ENCODE measurements around the gene TRDMT1.

TRDMT1 gene

DNA sequence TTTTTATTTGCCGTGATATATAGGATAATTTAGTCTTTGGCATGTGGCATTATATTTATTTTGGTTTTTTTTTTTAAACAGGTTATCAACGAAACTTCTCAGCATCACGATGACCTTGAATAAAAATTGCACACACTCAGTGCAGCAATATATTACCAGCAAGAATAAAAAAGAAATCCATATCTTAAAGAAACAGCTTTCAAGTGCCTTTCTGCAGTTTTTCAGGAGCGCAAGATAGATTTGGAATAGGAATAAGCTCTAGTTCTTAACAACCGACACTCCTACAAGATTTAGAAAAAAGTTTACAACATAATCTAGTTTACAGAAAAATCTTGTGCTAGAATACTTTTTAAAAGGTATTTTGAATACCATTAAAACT lies 35.7 kb upstream of the TRDMT1 start:
- H3K4me3 ChIP-seq (ENCODE audit: low read depth, low read length): no peak overlapping the region
- TF ChIP-seq, protein P1, sequence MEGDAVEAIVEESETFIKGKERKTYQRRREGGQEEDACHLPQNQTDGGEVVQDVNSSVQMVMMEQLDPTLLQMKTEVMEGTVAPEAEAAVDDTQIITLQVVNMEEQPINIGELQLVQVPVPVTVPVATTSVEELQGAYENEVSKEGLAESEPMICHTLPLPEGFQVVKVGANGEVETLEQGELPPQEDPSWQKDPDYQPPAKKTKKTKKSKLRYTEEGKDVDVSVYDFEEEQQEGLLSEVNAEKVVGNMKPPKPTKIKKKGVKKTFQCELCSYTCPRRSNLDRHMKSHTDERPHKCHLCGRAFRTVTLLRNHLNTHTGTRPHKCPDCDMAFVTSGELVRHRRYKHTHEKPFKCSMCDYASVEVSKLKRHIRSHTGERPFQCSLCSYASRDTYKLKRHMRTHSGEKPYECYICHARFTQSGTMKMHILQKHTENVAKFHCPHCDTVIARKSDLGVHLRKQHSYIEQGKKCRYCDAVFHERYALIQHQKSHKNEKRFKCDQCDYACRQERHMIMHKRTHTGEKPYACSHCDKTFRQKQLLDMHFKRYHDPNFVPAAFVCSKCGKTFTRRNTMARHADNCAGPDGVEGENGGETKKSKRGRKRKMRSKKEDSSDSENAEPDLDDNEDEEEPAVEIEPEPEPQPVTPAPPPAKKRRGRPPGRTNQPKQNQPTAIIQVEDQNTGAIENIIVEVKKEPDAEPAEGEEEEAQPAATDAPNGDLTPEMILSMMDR (IDR thresholded peaks at IDR 0.05; ENCODE audit: borderline replicate concordance, insufficient read depth, low read depth, low read length): no peak

DNA sequence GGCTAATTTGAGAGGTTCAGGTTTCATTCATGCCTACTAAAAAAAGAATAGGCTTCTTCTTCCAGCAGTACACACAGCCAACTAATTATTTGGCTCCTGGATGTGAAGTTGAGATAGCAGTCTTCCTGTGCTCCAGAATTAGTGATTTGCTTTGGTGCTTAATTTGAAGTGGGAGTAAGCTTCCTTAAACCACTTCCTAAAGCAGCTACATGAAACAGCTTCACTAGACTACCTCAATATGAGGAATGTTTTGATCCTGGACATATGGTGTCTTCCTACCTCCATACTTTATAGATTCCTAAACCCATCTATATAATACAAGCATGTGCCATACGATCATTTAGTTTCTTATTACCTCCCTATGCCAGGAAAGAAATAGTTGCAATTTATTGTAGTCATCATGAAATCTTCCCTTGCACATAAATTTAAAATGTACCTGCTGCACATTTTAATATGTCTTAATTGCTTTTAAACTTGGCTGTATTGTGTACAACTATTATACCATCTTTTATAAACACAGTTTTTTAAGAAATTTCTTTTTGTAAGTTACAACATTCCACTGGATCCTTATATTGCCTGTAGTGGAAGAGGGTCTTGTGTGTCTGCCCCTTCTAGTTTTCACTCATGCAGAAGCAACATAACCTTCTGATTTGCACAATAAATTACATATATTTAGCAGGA lies 35.1 kb upstream of the TRDMT1 start:
- H3K4me3 ChIP-seq (ENCODE audit: low read depth, low read length): no peak overlapping the region
- TF ChIP-seq, protein P1 (IDR thresholded peaks at IDR 0.05; ENCODE audit: borderline replicate concordance, insufficient read depth, low read depth, low read length): no peak

DNA sequence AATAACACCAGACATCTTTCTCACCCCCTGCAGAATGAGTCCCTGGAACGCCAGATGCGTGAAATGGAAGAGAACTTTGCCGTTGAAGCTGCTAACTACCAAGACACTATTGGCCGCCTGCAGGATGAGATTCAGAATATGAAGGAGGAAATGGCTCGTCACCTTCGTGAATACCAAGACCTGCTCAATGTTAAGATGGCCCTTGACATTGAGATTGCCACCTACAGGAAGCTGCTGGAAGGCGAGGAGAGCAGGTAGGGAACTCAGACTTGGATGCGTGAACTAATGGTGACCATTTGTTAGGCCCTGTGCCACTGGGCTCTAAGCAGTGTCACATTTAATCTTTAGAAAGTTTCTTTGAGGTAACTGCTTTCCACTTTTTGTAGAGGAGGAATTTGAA lies 33.7 kb upstream of the TRDMT1 start:
- no peak overlapping the region for H3K4me3 ChIP-seq (ENCODE audit: low read depth, low read length)

GRCh38 chr10:17234431-17234945 lies 33.0 kb upstream of the TRDMT1 start:
- no peak overlapping the region for H3K4me3 ChIP-seq (ENCODE audit: low read depth, low read length)
- TF ChIP-seq, protein P1 (IDR thresholded peaks at IDR 0.05; ENCODE audit: borderline replicate concordance, insufficient read depth, low read depth, low read length): no peak

More for the DNA sequence above, 33.7 kb upstream of the TRDMT1 start:
- TF ChIP-seq, protein P1 (IDR thresholded peaks at IDR 0.05; ENCODE audit: borderline replicate concordance, insufficient read depth, low read depth, low read length): no peak

GRCh38 chr10:17233286-17233991 lies 32.0 kb upstream of the TRDMT1 start:
- H3K4me3 ChIP-seq (ENCODE audit: low read depth, low read length): no peak overlapping the region
- TF ChIP-seq, protein P1 (IDR thresholded peaks at IDR 0.05; ENCODE audit: borderline replicate concordance, insufficient read depth, low read depth, low read length): no peak

DNA sequence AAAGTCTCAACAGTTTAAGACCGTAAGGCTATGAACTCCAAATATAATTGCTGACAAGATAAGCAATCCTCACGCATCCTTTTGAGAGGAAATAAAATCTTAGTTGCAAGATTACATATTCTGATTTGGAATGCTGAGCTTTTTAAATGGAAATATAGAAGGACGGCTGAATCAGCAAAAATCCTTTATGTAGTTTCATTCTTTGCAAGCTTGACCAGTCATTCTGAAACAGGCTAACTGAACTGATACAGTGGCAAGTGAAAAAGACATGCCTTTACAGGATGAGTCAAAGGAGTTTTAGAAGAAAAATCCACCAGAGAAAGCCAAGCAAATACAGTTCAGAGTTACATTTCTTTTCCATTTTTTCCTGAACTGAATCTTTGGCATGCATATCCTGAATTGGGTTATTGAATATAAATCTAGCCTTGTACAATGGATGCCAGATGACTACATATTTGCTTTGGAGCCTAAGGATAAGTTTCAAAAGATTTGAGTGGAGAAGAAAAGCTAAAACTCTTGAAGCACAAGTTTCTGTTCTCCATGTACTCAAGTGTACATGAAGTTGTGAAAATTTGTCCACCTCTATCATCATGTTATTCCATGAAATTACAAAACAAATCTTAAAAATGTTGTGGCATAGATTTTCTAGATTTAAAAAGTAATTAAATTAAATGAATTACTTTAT lies 30.9 kb upstream of the TRDMT1 start:
- H3K4me3 ChIP-seq (ENCODE audit: low read depth, low read length): no peak overlapping the region
- TF ChIP-seq, protein P1 (IDR thresholded peaks at IDR 0.05; ENCODE audit: borderline replicate concordance, insufficient read depth, low read depth, low read length): no peak

Measured in GM12875 (cell line).